Activated CD4-positive, alpha-beta T cell treated with anti-CD3 and anti-CD28 coated beads for 36 hours (primary cell): ENCODE data around the gene CCDC40. TPM values are rescaled to one million over a fixed set of nuclear protein-coding genes. Genes with fewer than 3 reads are reported as not detected.

ENCODE experiments used
- ATAC-seq: fragments of 200-7000 bp; cut with Tn5 transposase; one replicate; pipeline ENCODE4 v1.10.0; 2021; ENCODE audit warnings: mild to moderate bottlenecking, moderate library complexity
- CTCF ChIA-PET: fragments of 350-600 bp; sonication (Branson Sonifier 250); formaldehyde crosslinking; loops from one replicate; lab custom pipeline; 2021; ENCODE audit warnings: antibody characterized with exemption; lab: Charles Lee
- POLR2A ChIA-PET: fragments of 350-600 bp; sonication (Branson Sonifier 250); formaldehyde crosslinking; loops from one replicate; lab custom pipeline; 2021; ENCODE audit warnings: antibody characterized with exemption, inconsistent platforms; lab: Charles Lee
- DNase-seq: peaks from one replicate; pipeline ENCODE4 v3.0.0-alpha.2; 2020
- H3K27ac Mint-ChIP-seq: one replicate; pipeline ENCODE4 v1.8.0; 2021; ENCODE audit warnings: mixed read lengths
- H3K27me3 Mint-ChIP-seq: one replicate; pipeline ENCODE4 v1.8.0; 2021; ENCODE audit warnings: mixed read lengths
- H3K36me3 Mint-ChIP-seq: one replicate; pipeline ENCODE4 v1.8.0; 2021; ENCODE audit warnings: low read depth, mixed read lengths
- H3K4me1 Mint-ChIP-seq: one replicate; pipeline ENCODE4 v1.8.0; 2021; ENCODE audit warnings: mixed read lengths
- H3K4me3 Mint-ChIP-seq: one replicate; pipeline ENCODE4 v1.8.0; 2021; ENCODE audit warnings: mild to moderate bottlenecking, moderate library complexity, mixed read lengths
- H3K9me3 Mint-ChIP-seq: one replicate; pipeline ENCODE4 v1.8.0; 2021; ENCODE audit warnings: low read depth, mixed read lengths
- intact Hi-C, 2 experiments: fragments of 100-400 bp; cut with DNase I in 1 of 2; cut with micrococcal nuclease in 1 of 2; formaldehyde crosslinking; loops; one replicate each; pipeline versions ENCODE4 v1.14.2 to v1.15.1; 2022 to 2024; cut with DNase I, micrococcal nuclease
- total RNA-seq, 2 experiments: library from RNA; stranded (reverse); gene quantifications; one replicate each; pipeline ENCODE4 v1.2.3, GENCODE V29; 2021

CCDC40 gene
- total RNA-seq, 2 experiments from 2014 or later = 0.56 to 0.57 TPM

DNA sequence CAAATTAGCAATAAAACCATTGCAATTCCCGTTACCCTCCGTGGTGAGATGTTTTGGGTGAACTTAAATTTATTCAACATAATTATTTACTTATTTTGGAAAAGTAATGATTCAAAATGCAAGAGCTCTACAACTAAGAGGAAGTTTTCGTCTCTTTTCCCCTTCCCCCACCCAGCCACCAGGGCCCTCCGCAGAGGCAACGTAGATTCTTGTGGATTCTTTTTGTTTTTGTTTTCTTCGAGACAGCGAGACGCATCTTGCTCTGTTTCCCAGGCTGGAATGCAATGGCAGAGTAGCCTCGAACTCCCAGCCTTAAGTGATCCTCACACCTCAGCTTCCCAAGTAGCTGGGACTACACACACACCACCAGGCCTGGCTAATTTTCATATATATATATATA is 19.2 kb downstream of the CCDC40 start:
- ChIA-PET CTCF (interaction anchor here (0.8 kb wide), 1 partner anchor 9 kb away, joined by 3 read pairs; no protein-coding TSS in a partner anchor), POLR2A (no interaction called here)
- H3K4me1 Mint-ChIP-seq = no peaks in the 10 kb centered on the region
- H3K27me3 Mint-ChIP-seq = no peaks in the 10 kb centered on the region
- intact Hi-C loops = no loop called here
- no peak overlapping the region for H3K4me3 Mint-ChIP-seq
- no peak overlapping the region for H3K27ac Mint-ChIP-seq
- no peaks in the 10 kb centered on the region for H3K9me3 Mint-ChIP-seq
- DNase-seq (no peak), ATAC-seq (no peak)
- H3K36me3 Mint-ChIP-seq = no peaks in the 10 kb centered on the region

DNA sequence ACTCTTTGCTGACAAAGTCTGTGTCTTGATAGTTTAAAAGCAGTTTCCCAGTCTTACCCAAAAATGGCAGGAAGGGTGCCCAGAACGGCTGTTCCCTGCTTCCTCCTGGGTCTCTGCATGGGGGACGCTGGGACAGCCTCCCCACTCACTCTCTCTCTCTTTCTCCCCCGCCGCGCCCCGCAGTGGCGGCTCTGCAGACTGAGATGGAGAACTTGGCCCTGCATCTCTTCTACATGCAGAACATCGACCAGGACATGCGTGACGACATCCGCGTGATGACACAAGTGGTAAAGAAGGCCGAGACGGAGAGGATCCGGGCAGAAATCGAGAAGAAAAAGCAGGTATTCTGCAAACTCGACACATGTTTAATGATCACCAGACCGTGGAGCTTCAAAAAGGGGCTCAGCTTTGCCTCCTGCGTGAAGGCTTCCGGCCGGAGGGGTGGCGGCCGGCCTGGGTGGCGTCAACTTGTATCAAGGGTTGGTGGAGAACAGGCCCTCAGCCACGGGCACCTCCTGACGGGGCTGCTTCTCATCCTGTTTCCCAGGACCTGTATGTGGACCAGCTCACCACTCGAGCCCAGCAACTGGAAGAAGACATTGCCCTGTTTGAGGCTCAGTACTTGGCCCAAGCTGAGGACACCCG is 22.0 kb downstream of the CCDC40 start:
- intact Hi-C loops = no loop called here
- no peaks in the 10 kb centered on the region for H3K27me3 Mint-ChIP-seq
- no peak overlapping the region for H3K27ac Mint-ChIP-seq
- ATAC-seq = no peak
- CTCF ChIA-PET = interaction anchor here (1.3 kb wide), 1 partner anchor 51 kb away, joined by 5 read pairs; no protein-coding TSS in a partner anchor
- H3K9me3 Mint-ChIP-seq = no peaks in the 10 kb centered on the region
- POLR2A ChIA-PET = no interaction called here
- DNase-seq = no peak
- no peaks in the 10 kb centered on the region for H3K36me3 Mint-ChIP-seq
- H3K4me3 Mint-ChIP-seq = no peak overlapping the region
- H3K4me1 Mint-ChIP-seq = no peaks in the 10 kb centered on the region

DNA sequence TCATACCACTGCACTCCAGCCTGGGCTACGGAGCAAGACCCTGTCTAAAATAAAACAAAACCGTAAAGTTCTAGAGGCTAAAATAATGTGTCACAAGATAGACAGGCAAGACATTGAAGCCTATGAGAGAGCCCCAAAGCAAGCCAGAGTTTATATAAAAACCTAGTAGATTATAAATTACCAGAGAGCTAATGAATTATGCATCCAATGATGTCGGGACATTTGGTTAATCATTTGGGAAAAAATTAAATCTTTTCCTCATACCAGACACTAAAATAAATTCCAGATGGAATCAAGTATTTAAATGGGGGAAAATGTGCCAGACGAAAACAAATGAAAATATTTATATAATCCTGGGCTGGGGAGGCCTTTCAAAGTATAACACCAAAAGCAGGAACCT is 24.2 kb downstream of the CCDC40 start:
- H3K4me1 Mint-ChIP-seq = no peaks in the 10 kb centered on the region
- ATAC-seq = no peak
- CTCF ChIA-PET = no interaction called here
- H3K27ac Mint-ChIP-seq = no peak overlapping the region
- no peaks in the 10 kb centered on the region for H3K27me3 Mint-ChIP-seq
- H3K36me3 Mint-ChIP-seq = no peaks in the 10 kb centered on the region
- POLR2A ChIA-PET = no interaction called here
- no peaks in the 10 kb centered on the region for H3K9me3 Mint-ChIP-seq
- intact Hi-C loops = no loop called here
- no peak for DNase-seq
- H3K4me3 Mint-ChIP-seq = no peak overlapping the region

- CTCF ChIA-PET = no interaction called here
- Mint-ChIP-seq H3K36me3 (no peaks in the 10 kb centered on the region), H3K9me3 (no peaks in the 10 kb centered on the region), H3K4me3 (no peak overlapping the region), H3K27me3 (no peaks in the 10 kb centered on the region), H3K4me1 (no peaks in the 10 kb centered on the region), H3K27ac (no peak overlapping the region)
- POLR2A ChIA-PET = no interaction called here
- ATAC-seq (no peak), DNase-seq (no peak)
- intact Hi-C loops = no loop called here
These were observed 25.0 kb downstream of the CCDC40 start for GRCh38 chr17:80061421-80061820.

DNA sequence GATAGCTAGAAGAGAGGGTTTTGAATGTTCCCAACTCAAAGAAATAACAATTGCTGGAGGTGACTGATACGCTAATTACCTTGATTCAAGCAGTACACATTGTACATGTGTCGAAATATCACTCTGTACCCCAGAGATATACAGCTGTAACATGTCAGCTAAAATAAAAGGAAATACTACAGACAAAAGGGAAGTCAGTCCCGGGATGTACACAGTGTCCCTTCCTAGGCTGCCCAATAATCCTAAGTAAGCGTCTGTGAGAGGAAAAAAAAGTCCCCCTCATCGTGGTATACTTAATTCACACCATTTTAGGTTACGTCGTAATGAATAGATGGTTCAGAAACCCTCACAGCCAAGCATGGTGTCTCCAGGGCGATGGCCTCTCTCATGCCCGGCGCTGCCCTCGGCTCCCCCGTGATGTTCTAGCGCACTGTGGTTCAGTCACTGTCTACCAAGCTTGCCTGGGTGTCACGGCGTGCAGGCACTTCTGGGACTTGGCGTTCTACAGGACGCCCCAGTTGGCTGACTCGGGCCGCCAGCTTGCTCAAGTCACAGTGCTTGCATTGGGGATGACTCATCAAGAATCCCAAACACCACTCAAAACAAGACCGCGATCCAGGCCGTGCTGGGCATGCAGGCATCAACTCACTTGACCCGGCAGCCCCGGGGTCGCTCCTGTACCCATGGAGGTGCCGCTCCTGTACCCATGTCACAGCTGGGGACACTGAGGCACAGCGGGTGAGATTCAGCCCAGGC is 27.6 kb downstream of the CCDC40 start:
- ATAC-seq (no peak), DNase-seq (no peak)
- Mint-ChIP-seq H3K27ac (no peak overlapping the region), H3K4me1 (no peaks in the 10 kb centered on the region), H3K4me3 (no peak overlapping the region), H3K27me3 (no peaks in the 10 kb centered on the region), H3K36me3 (no peaks in the 10 kb centered on the region), H3K9me3 (no peaks in the 10 kb centered on the region)
- POLR2A ChIA-PET = no interaction called here
- CTCF ChIA-PET = interaction anchor here (1.1 kb wide), 1 partner anchor 9 kb away, joined by 3 read pairs; no protein-coding TSS in a partner anchor
- intact Hi-C loops = no loop called here

- H3K27ac Mint-ChIP-seq = no peak overlapping the region
- H3K9me3 Mint-ChIP-seq = no peaks in the 10 kb centered on the region
- ATAC-seq = no peak
- no peak overlapping the region for H3K4me3 Mint-ChIP-seq
- no peaks in the 10 kb centered on the region for H3K27me3 Mint-ChIP-seq
- POLR2A ChIA-PET = no interaction called here
- DNase-seq = no peak
- CTCF ChIA-PET = interaction anchor here (1.1 kb wide), 1 partner anchor 10 kb away, joined by 3 read pairs; no protein-coding TSS in a partner anchor
- intact Hi-C loops = no loop called here
- no peaks in the 10 kb centered on the region for H3K4me1 Mint-ChIP-seq
- no peaks in the 10 kb centered on the region for H3K36me3 Mint-ChIP-seq
These were observed 28.3 kb downstream of the CCDC40 start for GRCh38 chr17:80064696-80065095.

GRCh38 chr17:80065478-80066170 is 29.2 kb downstream of the CCDC40 start:
- no peak overlapping the region for H3K27ac Mint-ChIP-seq
- intact Hi-C loops = no loop called here
- ChIA-PET POLR2A (no interaction called here), CTCF (interaction anchor here (0.6 kb wide), 1 partner anchor 163 kb away, joined by 3 read pairs; no protein-coding TSS in a partner anchor)
- no peak for DNase-seq
- H3K36me3 Mint-ChIP-seq = no peaks in the 10 kb centered on the region
- ATAC-seq = no peak
- no peak overlapping the region for H3K4me3 Mint-ChIP-seq
- H3K27me3 Mint-ChIP-seq = no peaks in the 10 kb centered on the region
- H3K9me3 Mint-ChIP-seq = no peaks in the 10 kb centered on the region
- H3K4me1 Mint-ChIP-seq = no peaks in the 10 kb centered on the region

GRCh38 chr17:80067393-80067986 is 31.0 kb downstream of the CCDC40 start:
- ATAC-seq (no peak), DNase-seq (no peak)
- POLR2A ChIA-PET = no interaction called here
- intact Hi-C loops = no loop called here
- H3K27me3 Mint-ChIP-seq = no peaks in the 10 kb centered on the region
- H3K9me3 Mint-ChIP-seq = no peaks in the 10 kb centered on the region
- CTCF ChIA-PET = no interaction called here
- no peak overlapping the region for H3K4me3 Mint-ChIP-seq
- no peak overlapping the region for H3K27ac Mint-ChIP-seq
- H3K4me1 Mint-ChIP-seq = peaks cover 3% of the 10 kb centered on the region
- H3K36me3 Mint-ChIP-seq = no peaks in the 10 kb centered on the region

DNA sequence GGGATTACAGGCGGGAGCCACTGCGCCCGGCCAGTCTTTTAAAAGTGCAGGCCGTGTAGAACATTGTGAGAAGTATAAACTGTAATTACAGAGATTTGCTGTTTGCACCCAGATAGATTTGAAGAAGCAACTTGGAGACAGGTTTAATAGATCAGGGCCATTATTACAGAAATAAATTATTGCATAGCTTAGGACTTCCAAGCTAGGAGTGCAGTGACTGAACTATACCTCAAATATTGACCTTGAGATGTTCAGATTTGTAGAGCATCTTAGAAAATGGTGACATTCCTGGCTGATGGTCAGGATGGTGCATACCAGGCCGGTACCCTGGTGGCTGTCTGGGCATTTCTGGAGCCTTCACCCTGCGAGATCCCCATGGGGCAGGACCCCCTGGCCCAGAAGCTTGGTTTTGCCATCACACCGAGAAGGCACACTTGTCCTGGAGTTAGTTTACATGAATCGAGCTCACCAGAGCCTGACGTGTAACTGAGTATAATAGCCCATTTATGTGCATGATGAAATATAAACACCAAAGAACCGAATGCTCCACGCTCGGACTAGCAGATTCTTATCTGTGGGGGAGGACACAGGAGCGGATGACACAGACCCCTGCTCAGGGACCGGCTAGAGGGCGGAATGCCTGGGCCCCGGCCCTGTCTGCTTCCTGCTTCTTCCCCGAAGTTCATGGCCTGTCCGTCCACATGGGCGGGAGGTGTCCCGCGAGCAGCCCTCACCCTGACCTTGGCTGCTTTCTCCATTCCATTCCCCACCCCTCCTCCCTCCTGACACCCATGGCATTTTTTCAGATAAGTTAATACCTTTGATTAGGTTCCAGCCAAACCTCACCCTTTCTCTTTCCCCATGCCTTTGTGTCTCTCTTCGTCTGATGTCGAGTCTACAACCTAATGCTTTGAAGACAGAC is 32.1 kb downstream of the CCDC40 start:
- Mint-ChIP-seq H3K4me3 (no peak overlapping the region), H3K27ac (no peak overlapping the region), H3K36me3 (no peaks in the 10 kb centered on the region), H3K9me3 (no peaks in the 10 kb centered on the region), H3K4me1 (peaks cover 3% of the 10 kb centered on the region), H3K27me3 (no peaks in the 10 kb centered on the region)
- ChIA-PET CTCF (interaction anchor here (0.8 kb wide), 1 partner anchor 87 kb away, joined by 3 read pairs; no protein-coding TSS in a partner anchor), POLR2A (interaction anchor here (0.7 kb wide), 1 partner anchor 129 kb away, joined by 3 read pairs; no protein-coding TSS in a partner anchor)
- no peak for ATAC-seq
- intact Hi-C loops = no loop called here
- no peak for DNase-seq

DNA sequence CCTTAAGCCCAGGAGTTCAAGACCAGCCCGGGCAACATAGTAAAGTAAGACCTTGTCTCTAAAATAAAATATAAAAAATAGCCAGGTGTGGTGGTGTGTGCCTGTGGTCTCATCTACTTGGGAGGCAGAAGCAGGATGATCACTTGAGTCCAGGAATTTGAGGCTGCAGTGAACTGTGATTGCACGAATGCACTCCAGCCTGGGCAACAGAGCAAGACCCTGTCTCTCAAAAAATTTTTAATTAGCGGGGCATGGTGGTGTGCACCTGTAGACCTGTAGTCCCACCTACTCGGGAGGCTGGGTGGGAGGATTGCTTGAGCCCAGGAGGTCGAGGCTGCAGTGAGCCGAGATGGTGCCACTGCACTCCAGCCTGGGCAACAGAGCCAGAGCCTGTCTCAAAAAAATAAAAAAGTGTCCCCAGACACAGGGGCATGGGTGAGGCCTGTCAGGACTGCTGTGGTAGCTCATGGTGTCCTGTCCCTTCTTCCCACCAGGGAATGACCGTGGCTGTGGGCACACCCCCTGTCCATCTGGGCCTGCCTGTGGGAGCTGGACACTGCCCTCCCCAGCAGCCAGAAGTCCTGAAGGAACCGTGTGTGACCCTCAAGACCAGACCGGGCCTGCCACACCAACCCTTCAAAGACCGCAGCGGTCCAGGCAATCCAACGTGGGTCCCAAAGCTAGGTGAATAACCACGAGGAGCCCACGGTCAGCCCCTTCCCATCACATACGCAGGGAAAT is 34.1 kb downstream of the CCDC40 start:
- Mint-ChIP-seq H3K27me3 (no peaks in the 10 kb centered on the region), H3K4me3 (no peak overlapping the region), H3K9me3 (no peaks in the 10 kb centered on the region), H3K36me3 (no peaks in the 10 kb centered on the region), H3K4me1 (peaks cover 3% of the 10 kb centered on the region), H3K27ac (no peak overlapping the region)
- DNase-seq (no peak), ATAC-seq (no peak)
- intact Hi-C loops = no loop called here
- ChIA-PET POLR2A (interaction anchor here (0.7 kb wide), 1 partner anchor 116 kb away, joined by 5 read pairs; no protein-coding TSS in a partner anchor), CTCF (no interaction called here)
